HCT116 (cell line): ENCODE measurements around the gene SDK1. TPM values are rescaled to one million over a fixed set of nuclear protein-coding genes. Genes with fewer than 3 reads are reported as not detected.

Source experiments
- ATAC-seq: fragments of 200-7000 bp; cut with Tn5 transposase; 2 replicates; pipeline ENCODE4 v1.9.1; 2020; ENCODE audit warnings: mild to moderate bottlenecking, moderate library complexity
- BruUV-seq: library from RNA; stranded (reverse); fragments of 400-500 nt; replicated peaks from 2 replicates; lab custom pipeline; 2021; lab: Mats Ljungman, UMichigan
- CTCF ChIA-PET: fragments of 300-600 bp; sonication (Branson Sonifier 250); formaldehyde crosslinking; loops from one replicate; lab custom pipeline; 2021; ENCODE audit warnings: antibody characterized with exemption; lab: Charles Lee
- POLR2A ChIA-PET: fragments of 300-600, 350-600 bp; sonication (Branson Sonifier 250); formaldehyde crosslinking; loops from one replicate; lab custom pipeline; 2021; ENCODE audit warnings: antibody characterized with exemption; lab: Charles Lee
- RAD21 ChIA-PET, 2 experiments: fragments of 300-600 bp; sonication (Branson Sonifier 250); formaldehyde crosslinking; loops; one replicate each; lab custom pipeline; 2023; ENCODE audit warnings: low total read pairs in 2 of 2; ENCODE audit not compliant: uncharacterized antibody in 2 of 2, unreplicated experiment in 2 of 2, low non-redundant PET in 1 of 2; lab: Charles Lee
- DNase-seq: peaks from one replicate; pipeline ENCODE4 v3.0.0-alpha.2; 2010; ENCODE audit warnings: low read depth, low spot score
- H2AFZ ChIP-seq: fragments of 200-600 bp; shearing (Covaris generic), sonication (generic); 2 replicates; pipeline ENCODE4 v1.6.1; 2017; ENCODE audit warnings: low read depth, mixed run types, mixed read lengths, antibody characterized with exemption, low read length; ENCODE audit not compliant: poor library complexity, severe bottlenecking
- H3K27ac ChIP-seq: 2 replicates; pipeline ENCODE4 v1.5.1; 2012; ENCODE audit warnings: low read depth, low read length
- H3K27me3 ChIP-seq: fragments of 200-600 bp; sonication (generic); 2 replicates; pipeline ENCODE4 v1.6.1; 2016; ENCODE audit warnings: mixed run types, low read length, mixed read lengths; ENCODE audit not compliant: insufficient read depth
- H3K36me3 ChIP-seq, 2 experiments: fragments of 200-500 bp in 1 of 2; fragments of 200-600 bp in 1 of 2; sonication (Bioruptor generic) in 1 of 2; sonication (generic) in 1 of 2; 2 replicates each; pipeline versions ENCODE4 v1.5.1 to v1.6.1; 2014 to 2016; ENCODE audit warnings: low read length in 2 of 2, inconsistent platforms in 1 of 2, mixed read lengths in 1 of 2, mixed run types in 1 of 2; ENCODE audit not compliant: insufficient read depth in 2 of 2, control insufficient read depth in 1 of 2
- H3K4me1 ChIP-seq, 2 experiments: fragments of 200-600 bp in 1 of 2; sonication (generic) in 1 of 2; 2 replicates each; pipeline versions ENCODE4 v1.5.1 to v1.6.1; 2012 to 2017; ENCODE audit warnings: low read length in 2 of 2, inconsistent platforms in 1 of 2, mild to moderate bottlenecking in 1 of 2, mixed read lengths in 1 of 2, mixed run types in 1 of 2, moderate library complexity in 1 of 2; ENCODE audit not compliant: insufficient read depth in 2 of 2, control insufficient read depth in 1 of 2
- H3K4me2 ChIP-seq: fragments of 200-600 bp; sonication (generic); 2 replicates; pipeline ENCODE4 v1.6.1; 2017; ENCODE audit warnings: mixed run types, low read length, mixed read lengths
- H3K4me3 ChIP-seq, 2 experiments: fragments of 200-600 bp in 1 of 2; sonication (generic) in 1 of 2; replicated peaks in 1 of 2; 2 replicates each; pipeline ENCODE4 v1.5.1; 2011 to 2016; ENCODE audit warnings: low read length in 2 of 2, control low read depth in 1 of 2, low read depth in 1 of 2, mild to moderate bottlenecking in 1 of 2, mixed read lengths in 1 of 2, mixed run types in 1 of 2
- H3K79me2 ChIP-seq: fragments of 200-600 bp; sonication (generic); 2 replicates; pipeline ENCODE4 v1.6.1; 2017; ENCODE audit warnings: mild to moderate bottlenecking, mixed run types, low read length, moderate library complexity, mixed read lengths; ENCODE audit not compliant: insufficient read depth
- H3K9ac ChIP-seq: fragments of 200-600 bp; sonication (generic); 2 replicates; pipeline ENCODE4 v1.6.1; 2016; ENCODE audit warnings: low read length, mixed read lengths
- H3K9me2 ChIP-seq: fragments of 200-600 bp; sonication (generic), shearing (Covaris generic); 2 replicates; pipeline ENCODE4 v1.6.1; 2017; ENCODE audit warnings: mixed run types, mild to moderate bottlenecking, moderate library complexity; ENCODE audit not compliant: insufficient read depth
- H3K9me3 ChIP-seq, 2 experiments: fragments of 200-500 bp in 1 of 2; fragments of 200-600 bp in 1 of 2; sonication (Bioruptor generic) in 1 of 2; sonication (generic) in 1 of 2; 2 replicates each; pipeline ENCODE4 v1.6.1; 2014 to 2017; ENCODE audit warnings: low read length in 2 of 2, mixed read lengths in 2 of 2, inconsistent platforms in 1 of 2, low read depth in 1 of 2, mild to moderate bottlenecking in 1 of 2, mixed run types in 1 of 2, moderate library complexity in 1 of 2; ENCODE audit not compliant: control insufficient read depth in 1 of 2, insufficient read depth in 1 of 2
- H4K20me1 ChIP-seq: fragments of 200-600 bp; sonication (generic), shearing (Covaris generic); 2 replicates; pipeline ENCODE4 v1.6.1; 2017; ENCODE audit warnings: mixed run types, mild to moderate bottlenecking, moderate library complexity; ENCODE audit not compliant: insufficient read depth
- ATF3 ChIP-seq: IDR thresholded peaks from 2 replicates; pipeline ENCODE4 v1.6.1; 2012
- CEBPB ChIP-seq: IDR thresholded peaks from 2 replicates; pipeline ENCODE4 v1.6.1; 2012; ENCODE audit warnings: low read depth
- EGR1 ChIP-seq: IDR thresholded peaks from 2 replicates; pipeline ENCODE4 v1.6.1; 2012; ENCODE audit warnings: low read depth
- ELF1 ChIP-seq: IDR thresholded peaks from 2 replicates; pipeline ENCODE4 v1.6.1; 2012; ENCODE audit warnings: low read depth, borderline replicate concordance
- EZH2 ChIP-seq: fragments of 200-600 bp; sonication (generic); IDR thresholded peaks from 2 replicates; pipeline ENCODE4 v1.6.1; 2017; ENCODE audit warnings: antibody characterized with exemption, mixed run types
- FOSL1 ChIP-seq: IDR thresholded peaks from 2 replicates; pipeline ENCODE4 v1.6.1; 2012; ENCODE audit warnings: low read depth
- MAX ChIP-seq: IDR thresholded peaks from 2 replicates; pipeline ENCODE4 v1.6.1; 2012
- POLR2A ChIP-seq: IDR thresholded peaks from 2 replicates; pipeline ENCODE4 v1.7.0; 2011; ENCODE audit warnings: borderline replicate concordance; ENCODE audit not compliant: insufficient read depth, insufficient read length; ENCODE audit errors: extremely low read depth
- POLR2AphosphoS5 ChIP-seq: IDR thresholded peaks from 2 replicates; pipeline ENCODE4 v1.6.1; 2011; ENCODE audit warnings: mild to moderate bottlenecking, low read depth, low read length, moderate library complexity
- RAD21 ChIP-seq: IDR thresholded peaks from 2 replicates; pipeline ENCODE4 v1.6.1; 2012; ENCODE audit warnings: low read depth, mild to moderate bottlenecking
- REST ChIP-seq: IDR thresholded peaks from 2 replicates; pipeline ENCODE4 v1.6.1; 2012; ENCODE audit warnings: low read depth
- SP1 ChIP-seq: IDR thresholded peaks from 2 replicates; pipeline ENCODE4 v1.6.1; 2012; ENCODE audit warnings: low read depth
- SRF ChIP-seq: IDR thresholded peaks from 2 replicates; pipeline ENCODE4 v1.6.1; 2012; ENCODE audit warnings: low read depth
- TCF7L2 ChIP-seq: IDR thresholded peaks from 2 replicates; pipeline ENCODE4 v1.7.0; 2011; ENCODE audit warnings: borderline replicate concordance, inconsistent platforms; ENCODE audit not compliant: insufficient read depth, insufficient read length; ENCODE audit errors: extremely low read depth
- YY1 ChIP-seq: IDR thresholded peaks from 2 replicates; pipeline ENCODE4 v1.6.1; 2011; ENCODE audit warnings: low read length, low read depth, moderate library complexity, mild to moderate bottlenecking; ENCODE audit not compliant: insufficient replicate concordance; ENCODE audit errors: extremely low read depth
- ZBTB33 ChIP-seq: IDR thresholded peaks from 2 replicates; pipeline ENCODE4 v1.6.1; 2011; ENCODE audit warnings: mild to moderate bottlenecking, low read length, moderate library complexity; ENCODE audit not compliant: insufficient replicate concordance; ENCODE audit errors: extremely low read depth
- ZFX ChIP-seq: fragments of 450-650 bp; IDR thresholded peaks from 2 replicates; pipeline ENCODE4 v1.6.1; 2017
- ZNF274 ChIP-seq: fragments of 200-500 bp; sonication (Bioruptor generic); IDR thresholded peaks from 2 replicates; pipeline ENCODE4 v1.6.1; 2014; ENCODE audit warnings: mild to moderate bottlenecking, low read depth, low read length, inconsistent platforms
- intact Hi-C: fragments of 100-400 bp; cut with micrococcal nuclease; formaldehyde crosslinking; loops from 2 replicates; pipeline ENCODE4 v1.10.0; 2022
- total RNA-seq: library from RNA; stranded (reverse); gene quantifications from one replicate; pipeline ENCODE4 v1.2.1, GENCODE V29; 2021; ENCODE audit not compliant: unreplicated experiment

SDK1 gene
- total RNA-seq, 1 experiment from 2014 or later, result 0.05 TPM

DNA sequence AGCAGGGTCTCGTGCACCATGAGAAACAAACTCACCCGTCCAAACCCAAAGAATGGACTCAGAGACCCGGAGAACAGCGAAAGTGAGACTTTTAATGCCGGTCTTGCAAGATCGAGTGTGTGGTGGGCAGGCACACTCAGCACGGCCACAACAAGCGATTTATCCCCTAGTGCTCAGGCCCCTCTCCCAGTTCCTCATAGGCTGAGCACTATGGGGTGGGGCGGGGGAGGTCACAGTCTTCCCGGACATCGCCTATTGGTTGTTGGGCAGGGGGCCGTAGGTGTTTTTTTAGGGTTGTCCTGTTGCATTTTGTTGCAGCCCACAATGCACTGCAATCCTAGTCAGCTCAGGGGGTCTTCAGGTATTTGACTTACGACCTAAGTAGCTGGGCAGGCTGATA is 772.7 kb downstream of the SDK1 start:
- no TSS peak for BruUV-seq
- intact Hi-C loops, result no loop called here
- Histone ChIP-seq H3K4me2 (no peak overlapping the region), H4K20me1 (no peaks in the 10 kb centered on the region), H3K9ac (no peak overlapping the region), H3K36me3 (no peaks in the 10 kb centered on the region), H3K4me1 (no peaks in the 10 kb centered on the region), H3K9me3 (no peaks in the 10 kb centered on the region), H3K27me3 (no peaks in the 10 kb centered on the region), H3K27ac (no peak overlapping the region), H3K79me2 (no peaks in the 10 kb centered on the region), H3K9me2 (no peaks in the 10 kb centered on the region), H2AFZ (no peak overlapping the region), H3K4me3 (no peak overlapping the region)
- POLR2A ChIA-PET, result no interaction called here
- ATAC-seq, result no peak
- DNase-seq, result no peak
- RAD21 ChIA-PET, result no interaction called here
- CTCF ChIA-PET, result no interaction called here
- no peak for TF ChIP-seq POLR2A
- TF ChIP-seq POLR2AphosphoS5, result no peak
- no peak for TF ChIP-seq MAX
- no peak for TF ChIP-seq EGR1
- no peak for TF ChIP-seq SP1
- TF ChIP-seq ZFX, result no peak
- TF ChIP-seq ATF3, result no peak
- no peak for TF ChIP-seq ELF1
- no peak for TF ChIP-seq YY1

DNA sequence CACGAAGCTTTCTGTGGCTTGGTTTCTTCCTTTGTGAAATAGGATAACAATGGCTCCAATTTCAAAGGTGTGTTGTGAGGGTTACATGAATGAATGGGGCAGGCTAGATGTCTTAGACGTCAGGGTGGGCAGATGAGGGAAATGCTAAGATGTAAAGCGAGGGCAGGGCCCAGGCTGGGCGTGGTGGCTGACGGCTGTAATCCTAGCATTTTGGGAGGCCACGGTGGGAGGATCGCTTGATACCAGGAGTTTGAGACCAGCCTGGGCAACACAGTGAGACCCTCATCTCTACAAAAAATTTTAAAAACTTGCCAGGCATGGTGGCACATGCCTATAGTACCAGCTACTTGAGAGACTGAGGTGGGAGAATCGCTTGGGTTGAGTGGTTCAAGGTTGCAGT is 773.4 kb downstream of the SDK1 start:
- H3K36me3 ChIP-seq, result no peaks in the 10 kb centered on the region
- no peak overlapping the region for H3K4me2 ChIP-seq
- H3K27ac ChIP-seq, result no peak overlapping the region
- H3K27me3 ChIP-seq, result no peaks in the 10 kb centered on the region
- no peaks in the 10 kb centered on the region for H3K9me2 ChIP-seq
- DNase-seq (no peak), ATAC-seq (no peak)
- no peaks in the 10 kb centered on the region for H3K9me3 ChIP-seq
- CTCF ChIA-PET, result no interaction called here
- no peaks in the 10 kb centered on the region for H3K4me1 ChIP-seq
- H4K20me1 ChIP-seq, result no peaks in the 10 kb centered on the region
- no peak overlapping the region for H3K9ac ChIP-seq
- POLR2A ChIA-PET, result no interaction called here
- intact Hi-C loops, result no loop called here
- no TSS peak for BruUV-seq
- H3K79me2 ChIP-seq, result no peaks in the 10 kb centered on the region
- no peak overlapping the region for H2AFZ ChIP-seq
- H3K4me3 ChIP-seq, result no peak overlapping the region
- RAD21 ChIA-PET, result no interaction called here
- TF ChIP-seq CEBPB (no peak), ZFX (no peak), FOSL1 (no peak), RAD21 (no peak), EZH2 (no peak), ZNF274 (no peak), REST (no peak), TCF7L2 (no peak), SRF (no peak), ZBTB33 (no peak)
